GM19099 (cell line): Measurements from ENCODE around the gene MANBA.

Experiments used
- POLR2A ChIP-seq: IDR thresholded peaks from 3 replicates; pipeline ENCODE4 v1.6.1; 2011; ENCODE audit warnings: low read depth; ENCODE audit not compliant: insufficient read length; ENCODE audit errors: extremely low read depth

Gene MANBA

GRCh38 chr4:102736636-102737549, 23.9 kb downstream of the MANBA start:
- no peak for TF ChIP-seq POLR2A

DNA sequence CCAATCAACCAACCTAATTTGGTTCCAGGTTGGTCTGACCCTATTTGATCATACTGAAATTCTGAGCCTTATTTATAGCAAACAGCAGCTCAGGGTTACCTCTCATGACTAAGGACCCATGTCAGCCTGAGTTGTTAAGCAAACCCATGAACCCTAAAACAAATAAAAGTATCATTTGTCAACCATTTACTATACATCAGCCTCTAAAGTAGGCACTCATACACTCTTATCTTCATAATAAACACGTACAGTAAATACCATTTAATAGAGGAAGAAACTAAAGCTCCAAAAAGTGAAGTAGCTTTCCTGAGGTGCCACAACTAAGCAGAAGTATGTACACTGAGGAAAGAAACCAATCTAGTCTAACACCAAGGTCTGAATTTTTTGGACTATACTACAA, 25.2 kb downstream of the MANBA start:
- TF ChIP-seq POLR2A: no peak

DNA sequence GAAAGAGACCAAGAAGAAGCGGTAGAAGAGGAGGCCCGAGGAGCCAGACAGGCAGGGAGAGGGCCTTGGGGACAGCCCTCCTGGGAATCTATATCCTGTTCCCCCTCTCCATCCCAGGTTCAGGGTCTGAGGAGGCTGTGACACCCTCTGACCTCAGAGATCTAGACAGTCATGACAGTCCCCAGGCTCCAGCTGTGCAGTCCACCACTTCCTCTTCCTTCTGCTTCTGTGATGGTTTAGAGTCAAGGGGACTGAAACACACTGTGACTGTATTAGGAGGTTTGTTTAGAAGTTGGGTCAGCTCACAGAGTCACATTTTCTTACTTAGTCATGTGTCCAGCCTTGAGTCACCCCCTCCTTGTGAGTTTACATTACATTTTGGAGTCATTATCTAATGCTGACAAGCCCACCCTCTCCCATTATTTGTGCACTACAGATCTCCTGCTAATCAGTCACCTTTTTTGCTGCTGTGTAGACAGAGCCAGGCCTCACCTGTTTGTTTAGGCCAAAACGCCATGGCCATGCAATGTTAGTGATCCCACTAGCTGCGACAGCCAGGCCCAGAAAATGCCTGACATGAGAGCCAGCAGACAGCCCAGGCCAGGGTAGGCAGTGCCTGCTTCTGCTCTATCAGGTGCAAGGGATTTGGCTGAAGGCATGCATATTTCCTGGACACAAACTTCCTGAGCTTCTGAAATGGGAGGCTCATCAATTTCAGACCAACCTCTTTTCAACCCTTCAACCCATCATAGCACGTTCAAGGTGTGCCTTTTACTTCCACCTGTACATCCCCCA, 26.0 kb downstream of the MANBA start:
- TF ChIP-seq POLR2A: no peak

GRCh38 chr4:102734116-102734515, 26.7 kb downstream of the MANBA start:
- no peak for TF ChIP-seq POLR2A

- TF ChIP-seq POLR2A: no peak
These were observed 27.7 kb downstream of the MANBA start for GRCh38 chr4:102733084-102733483.

DNA sequence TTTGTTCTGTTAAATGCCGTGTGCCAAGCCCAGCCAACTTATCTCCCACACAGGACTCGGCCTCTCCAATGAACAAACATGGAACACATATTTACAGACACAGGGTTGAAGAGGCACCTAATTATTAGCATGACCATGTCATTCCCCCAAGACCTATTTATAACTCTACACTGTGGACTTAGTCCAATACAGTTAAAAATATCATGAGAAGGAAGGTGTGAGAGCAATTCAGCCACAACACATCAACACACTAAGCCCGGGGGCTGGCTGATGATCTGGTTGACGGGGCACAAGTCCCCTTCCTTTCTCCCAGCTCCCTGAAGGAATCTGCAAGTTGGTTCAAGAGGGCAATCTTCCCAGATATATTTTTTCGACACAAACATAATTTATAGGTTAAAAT, 28.1 kb downstream of the MANBA start:
- no peak for TF ChIP-seq POLR2A

GRCh38 chr4:102730968-102731533, 29.7 kb downstream of the MANBA start:
- TF ChIP-seq POLR2A: no peak

DNA sequence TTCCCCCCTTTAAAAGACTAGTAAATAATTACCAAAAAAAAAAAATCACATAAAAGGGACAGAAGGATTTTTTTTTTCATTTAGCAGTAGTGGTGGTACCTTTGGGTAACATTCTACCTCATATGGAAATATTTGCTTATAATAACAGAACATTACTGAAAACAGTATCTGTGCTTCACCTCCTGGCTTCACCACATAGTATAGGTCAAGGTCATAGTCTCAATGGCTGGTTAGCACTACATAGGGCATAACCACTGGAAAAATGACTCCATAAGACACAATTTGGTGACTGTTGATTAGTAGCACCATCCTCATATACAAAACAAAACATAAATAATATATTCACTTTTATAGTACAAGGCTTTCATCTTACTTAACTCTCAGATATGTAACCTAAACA, 34.7 kb downstream of the MANBA start:
- no peak for TF ChIP-seq POLR2A

DNA sequence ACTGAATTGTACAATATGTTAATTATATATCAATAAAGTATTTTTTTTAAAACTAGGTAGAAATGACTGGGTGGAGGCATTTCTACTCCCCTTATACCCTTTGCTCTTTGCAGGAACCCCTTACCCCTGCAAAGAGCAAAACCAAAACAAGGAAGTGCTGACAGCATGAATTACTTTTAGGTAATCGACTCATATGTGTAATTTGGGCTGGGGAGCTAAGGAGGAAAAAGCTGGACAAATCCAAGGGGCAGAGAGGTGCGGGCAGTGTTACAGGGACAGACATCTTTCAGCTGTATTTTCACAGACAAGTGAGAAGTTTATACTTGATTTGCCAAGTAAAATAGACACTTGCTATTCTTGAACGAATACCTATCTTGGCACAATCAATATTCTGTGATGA, 35.5 kb downstream of the MANBA start:
- no peak for TF ChIP-seq POLR2A

- TF ChIP-seq POLR2A: no peak
These were observed 37.3 kb downstream of the MANBA start for GRCh38 chr4:102723511-102723910.

DNA sequence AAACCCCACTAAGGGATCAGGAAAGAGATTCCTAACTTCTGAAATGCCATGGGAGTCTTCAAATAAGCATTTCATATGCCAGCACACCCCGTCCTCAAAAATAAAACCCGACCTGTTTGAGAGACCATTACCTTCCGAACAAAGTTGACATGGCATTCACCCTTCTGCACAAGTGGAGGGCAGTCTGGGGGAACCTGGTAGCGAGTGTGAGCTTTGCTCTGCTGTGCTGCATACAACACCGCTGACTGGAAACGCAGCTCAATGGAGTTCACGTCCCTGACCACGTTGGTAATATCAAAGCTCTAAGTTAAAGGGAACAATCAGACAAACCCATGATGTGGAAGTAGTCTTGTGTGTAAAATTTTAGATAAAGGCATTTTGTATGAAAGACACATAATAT, 38.0 kb downstream of the MANBA start:
- no peak for TF ChIP-seq POLR2A

- no peak for TF ChIP-seq POLR2A
These were observed 43.2 kb downstream of the MANBA start for GRCh38 chr4:102717448-102718092.

DNA sequence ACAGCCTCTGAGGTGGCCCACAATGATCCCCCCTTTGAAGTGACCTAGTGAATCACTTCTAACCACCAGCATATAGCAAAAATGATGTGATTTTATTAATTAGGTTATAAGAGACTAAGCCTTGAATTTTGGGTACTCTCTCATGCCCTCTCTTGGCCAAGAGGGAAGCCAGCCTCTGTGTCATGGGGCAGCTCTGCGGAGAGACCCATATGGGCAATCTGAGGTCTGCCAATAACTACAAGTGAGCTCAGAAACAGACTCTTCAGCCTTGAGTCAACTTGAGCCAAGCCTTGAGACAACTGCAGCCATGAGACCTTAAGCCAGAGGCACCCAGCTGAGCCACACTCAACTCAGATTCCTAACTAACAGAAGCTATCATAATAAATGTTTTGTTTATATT, 45.7 kb downstream of the MANBA start:
- TF ChIP-seq POLR2A: no peak

GRCh38 chr4:102713096-102713495, 47.7 kb downstream of the MANBA start:
- TF ChIP-seq POLR2A: no peak

GRCh38 chr4:102710986-102711385, 49.8 kb downstream of the MANBA start:
- TF ChIP-seq POLR2A: no peak
